Ectodermal cell (in vitro differentiated cells): ENCODE results near the gene RAP1GAP.
"Not testable (repeated sequence)": the region's sequence is repeated elsewhere in the genome, so short reads cannot be mapped to it uniquely, and the experiment has no call there.

ENCODE experiments used
- H3K27ac ChIP-seq: 2 replicates; pipeline ENCODE4 v1.7.0; 2013; ENCODE audit warnings: mild to moderate bottlenecking, low read depth, low read length; ENCODE audit not compliant: insufficient read depth, poor library complexity, severe bottlenecking
- H3K27me3 ChIP-seq: 2 replicates; pipeline ENCODE4 v1.7.0; 2013; ENCODE audit warnings: mild to moderate bottlenecking, low read length; ENCODE audit not compliant: insufficient read depth, control insufficient read depth, poor library complexity, severe bottlenecking
- H3K36me3 ChIP-seq: one replicate; pipeline ENCODE4 v1.7.0; 2013; ENCODE audit warnings: low read length; ENCODE audit not compliant: control insufficient read depth, insufficient read depth
- H3K4me1 ChIP-seq: one replicate; pipeline ENCODE4 v1.7.0; 2013; ENCODE audit warnings: low read length; ENCODE audit not compliant: control insufficient read depth, insufficient read depth
- H3K4me3 ChIP-seq: 2 replicates; pipeline ENCODE4 v1.7.0; 2013; ENCODE audit warnings: low read depth, low read length, control low read depth; ENCODE audit not compliant: insufficient read depth
- H3K9me3 ChIP-seq: 2 replicates; pipeline ENCODE4 v1.7.0; 2013; ENCODE audit warnings: mild to moderate bottlenecking, low read length, moderate library complexity; ENCODE audit not compliant: control insufficient read depth
- WGBS, 2 experiments: methylation state at CpG; one replicate each; pipeline ENCODE4 v1.1.7; 2013; ENCODE audit warnings: missing lambda C conversion rate in 2 of 2; 5-methylcytosine and 5-hydroxymethylcytosine counted together

Gene RAP1GAP

DNA sequence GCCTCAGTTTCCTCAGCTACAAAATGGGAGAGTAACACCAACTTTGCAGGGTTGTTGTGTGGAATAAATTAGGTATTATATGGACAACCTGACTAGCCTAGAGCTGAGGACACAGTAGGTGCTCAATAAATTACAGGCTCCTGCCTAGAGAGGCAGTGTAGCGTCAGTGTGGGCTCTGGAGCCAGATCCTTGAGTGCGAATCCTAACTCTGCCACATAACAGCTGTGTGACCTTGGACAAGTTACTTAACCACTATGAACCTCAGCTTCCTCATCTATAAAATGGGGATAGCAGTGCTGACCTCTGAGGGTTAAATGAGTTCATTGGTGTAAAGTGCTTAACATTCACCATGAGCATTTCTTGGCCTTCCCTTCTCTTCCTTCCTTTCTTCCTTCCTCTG lies 33.1 kb downstream of the RAP1GAP start:
- Histone ChIP-seq H3K4me1 (peaks cover 14% of the 10 kb centered on the region), H3K4me3 (no peak overlapping the region), H3K9me3 (no peaks in the 10 kb centered on the region), H3K27ac (no peak overlapping the region), H3K27me3 (no peaks in the 10 kb centered on the region), H3K36me3 (no peaks in the 10 kb centered on the region)
- WGBS, 2 experiments, result 94 to 98% methylated on average over 2 of the region's 2 CpGs

DNA sequence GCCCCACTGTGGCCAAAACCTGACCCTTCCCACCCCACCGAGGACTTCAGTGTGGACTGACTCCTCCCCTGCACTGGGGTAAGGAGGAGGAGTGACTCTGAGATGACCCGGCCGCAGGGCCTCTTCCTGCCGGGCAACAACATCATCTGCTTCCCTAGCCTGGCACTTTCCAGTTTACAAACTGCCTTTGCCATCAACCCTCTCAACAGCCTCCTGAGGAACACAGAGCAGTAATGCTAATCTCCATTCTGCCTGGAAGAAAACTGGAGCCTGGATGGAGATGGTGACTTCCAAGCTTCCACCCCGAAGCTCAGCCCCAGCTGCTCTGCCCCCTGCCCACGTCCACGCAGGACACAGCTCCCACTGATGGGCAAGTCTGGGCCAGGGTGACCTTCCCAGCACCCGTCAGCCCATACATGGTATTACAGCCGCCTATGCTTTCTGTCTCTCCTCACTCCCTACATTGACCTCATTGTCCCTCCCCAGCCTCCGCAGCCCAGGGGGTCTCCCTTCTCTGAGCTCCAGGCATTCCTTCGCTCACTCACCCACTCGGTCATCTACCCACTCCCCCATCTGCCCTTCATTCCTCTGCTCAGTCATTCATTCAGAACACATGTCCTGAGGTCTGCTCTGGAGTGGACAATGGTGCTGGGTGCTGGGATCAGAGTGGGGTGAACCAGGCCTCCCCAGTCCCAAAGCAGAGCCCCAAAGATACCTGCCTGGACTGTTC lies 34.2 kb downstream of the RAP1GAP start:
- Histone ChIP-seq H3K9me3 (no peaks in the 10 kb centered on the region), H3K4me3 (no peak overlapping the region), H3K27ac (no peak overlapping the region), H3K36me3 (no peaks in the 10 kb centered on the region), H3K27me3 (no peaks in the 10 kb centered on the region), H3K4me1 (peaks cover 18% of the 10 kb centered on the region)
- 67 to 73% methylated on average over 12 of the region's 12 CpGs for WGBS, 2 experiments

DNA sequence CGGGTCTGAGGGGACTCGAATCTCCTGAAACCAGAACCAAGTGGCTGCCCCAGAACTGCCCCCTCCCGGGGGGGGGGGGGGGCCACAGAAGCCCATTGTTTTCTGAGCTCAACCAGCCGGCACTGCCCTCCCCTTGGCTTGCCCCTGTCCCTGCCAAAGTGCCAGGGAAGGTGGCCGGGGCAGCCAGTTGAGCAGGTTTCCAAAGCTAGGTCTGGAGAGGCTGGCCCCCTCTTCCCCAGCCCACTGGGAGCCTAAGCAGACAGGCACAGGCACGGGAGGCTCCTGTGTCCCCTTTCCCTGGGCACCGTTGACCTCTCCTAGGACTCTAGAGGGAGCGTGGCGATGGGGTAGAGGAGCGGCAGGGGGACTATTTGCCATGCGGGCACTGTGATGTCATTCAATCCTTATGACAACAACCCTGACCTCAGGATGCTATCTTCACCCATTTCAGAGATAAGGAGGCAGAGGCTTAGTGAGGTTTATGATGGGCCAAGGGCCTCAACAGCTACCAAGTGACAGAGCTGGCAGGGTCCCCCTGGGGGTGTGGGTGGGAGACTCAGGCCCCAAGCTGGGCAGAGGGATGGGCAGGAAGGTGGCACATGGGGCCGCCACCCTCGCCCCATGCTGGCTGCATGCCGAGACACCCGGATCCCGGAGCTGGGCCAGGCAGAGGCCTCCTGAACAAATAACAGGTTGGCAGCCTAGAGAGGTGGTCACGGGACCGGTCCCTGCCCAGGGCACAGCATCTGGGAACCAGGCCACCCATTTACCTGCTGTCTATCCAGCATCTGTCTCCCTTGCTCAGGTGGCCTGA lies 35.0 kb downstream of the RAP1GAP start:
- Histone ChIP-seq H3K36me3 (no peaks in the 10 kb centered on the region), H3K27me3 (no peaks in the 10 kb centered on the region), H3K4me1 (peaks cover 23% of the 10 kb centered on the region), H3K27ac (no peak overlapping the region), H3K9me3 (no peaks in the 10 kb centered on the region), H3K4me3 (no peak overlapping the region)
- 90 to 91% methylated on average over 18 of the region's 18 CpGs for WGBS, 2 experiments

DNA sequence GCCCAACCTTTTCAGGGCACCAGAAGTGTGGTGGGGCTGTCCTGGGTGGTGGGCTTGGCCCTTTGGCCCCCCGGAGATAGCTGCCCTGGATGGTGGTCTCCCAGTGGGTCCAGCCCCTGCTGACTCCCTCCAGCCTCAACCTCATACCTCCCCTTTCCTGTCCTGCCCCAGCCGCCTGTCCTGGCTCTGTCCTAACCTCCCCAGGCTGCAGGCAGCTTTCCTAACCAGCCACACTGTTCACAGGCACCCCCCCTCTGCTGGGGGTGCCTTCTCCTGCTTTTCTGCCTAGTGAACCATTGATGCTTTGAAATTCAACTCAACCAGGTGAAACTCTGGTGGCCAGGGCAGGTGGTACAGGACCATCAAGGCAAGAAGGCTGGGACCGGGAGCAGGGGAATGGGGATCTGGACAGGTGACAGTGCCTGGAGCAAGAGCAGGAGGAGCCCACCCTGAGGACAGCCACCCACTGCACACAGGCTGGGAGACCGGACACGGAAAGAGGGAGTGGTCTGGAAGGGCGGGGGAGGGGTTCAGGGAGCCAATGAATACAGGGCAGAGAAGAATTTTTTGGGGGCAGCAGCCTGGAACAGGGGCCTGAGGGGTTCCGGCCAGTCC lies 35.9 kb downstream of the RAP1GAP start:
- H3K9me3 ChIP-seq, result no peaks in the 10 kb centered on the region
- H3K27ac ChIP-seq, result no peak overlapping the region
- WGBS, 2 experiments, result 87 to 89% methylated on average over 7 of the region's 7 CpGs
- H3K36me3 ChIP-seq, result no peaks in the 10 kb centered on the region
- H3K4me1 ChIP-seq, result peaks cover 29% of the 10 kb centered on the region
- no peak overlapping the region for H3K4me3 ChIP-seq
- H3K27me3 ChIP-seq, result no peaks in the 10 kb centered on the region

DNA sequence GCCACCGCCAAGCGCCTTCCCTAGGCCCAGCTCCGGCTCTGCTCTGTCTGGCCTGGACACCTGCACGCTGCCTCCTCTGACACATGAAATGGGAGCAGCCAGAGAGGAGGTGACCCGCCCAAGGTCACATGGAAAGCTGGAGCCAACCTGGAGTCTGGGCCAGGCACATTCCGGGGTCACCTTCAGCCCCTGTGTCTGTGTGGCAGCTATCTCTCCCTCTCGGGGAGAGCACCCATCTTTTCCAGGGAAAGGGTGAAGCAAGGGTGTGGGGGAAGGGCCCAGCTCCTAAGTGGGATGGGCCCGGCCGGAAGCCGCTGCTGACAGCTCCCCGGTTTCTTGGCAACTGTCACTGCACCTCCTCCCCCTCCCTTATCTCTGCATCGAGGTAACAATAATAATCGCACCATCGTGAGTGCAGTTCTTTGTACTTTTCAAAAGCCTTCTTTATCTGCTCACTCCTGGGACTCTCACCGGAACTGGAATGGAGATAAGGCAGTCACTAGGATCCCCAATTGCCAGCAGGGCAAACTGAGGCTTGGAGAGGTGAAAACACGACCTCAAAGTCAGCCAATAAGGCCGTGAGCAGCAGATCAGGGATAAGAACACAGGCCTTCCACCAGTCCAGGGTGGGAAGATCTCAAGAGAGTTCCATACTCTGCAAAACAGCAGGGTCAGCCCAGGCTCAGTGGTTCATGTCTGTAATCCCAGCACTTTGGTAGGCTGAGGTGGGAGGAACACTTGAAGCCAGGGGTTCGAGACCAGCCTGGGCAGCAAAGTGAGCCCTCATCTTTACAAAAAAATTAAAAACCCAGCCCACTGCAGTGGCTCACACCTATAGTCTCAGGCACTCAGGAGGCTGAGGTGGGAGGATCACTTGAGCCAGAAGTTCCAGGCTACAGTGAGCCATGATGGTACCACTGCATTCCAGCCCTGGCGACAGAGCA lies 36.9 kb downstream of the RAP1GAP start:
- no peaks in the 10 kb centered on the region for H3K9me3 ChIP-seq
- no peak overlapping the region for H3K4me3 ChIP-seq
- no peaks in the 10 kb centered on the region for H3K36me3 ChIP-seq
- peaks cover 29% of the 10 kb centered on the region for H3K4me1 ChIP-seq
- 70 to 75% methylated on average over 19 of the region's 19 CpGs for WGBS, 2 experiments
- no peaks in the 10 kb centered on the region for H3K27me3 ChIP-seq
- H3K27ac ChIP-seq, result no peak overlapping the region

DNA sequence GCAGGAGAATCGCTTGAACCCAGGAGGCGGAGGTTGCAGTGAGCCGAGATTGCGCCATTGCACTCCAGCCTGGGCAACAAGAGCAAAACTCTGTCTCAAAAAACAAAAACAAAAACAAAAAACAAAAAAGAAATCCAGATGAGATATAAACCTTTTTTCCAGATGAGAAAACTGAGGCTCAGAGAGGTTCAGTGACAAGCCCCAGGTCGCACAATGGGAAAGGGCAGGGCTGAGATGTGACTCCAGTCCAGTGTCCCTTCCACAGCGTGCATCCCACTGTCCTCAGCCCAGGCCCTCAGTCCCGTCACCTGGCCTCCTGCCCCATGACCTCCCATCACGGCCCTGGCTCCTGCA lies 37.6 kb downstream of the RAP1GAP start:
- peaks cover 29% of the 10 kb centered on the region for H3K4me1 ChIP-seq
- not testable (repeated sequence) for H3K27ac ChIP-seq, H3K9me3 ChIP-seq, H3K36me3 ChIP-seq, H3K27me3 ChIP-seq, H3K4me3 ChIP-seq
- WGBS, 2 experiments, result 88 to 94% methylated on average over 6 to 8 of the region's 8 CpGs

DNA sequence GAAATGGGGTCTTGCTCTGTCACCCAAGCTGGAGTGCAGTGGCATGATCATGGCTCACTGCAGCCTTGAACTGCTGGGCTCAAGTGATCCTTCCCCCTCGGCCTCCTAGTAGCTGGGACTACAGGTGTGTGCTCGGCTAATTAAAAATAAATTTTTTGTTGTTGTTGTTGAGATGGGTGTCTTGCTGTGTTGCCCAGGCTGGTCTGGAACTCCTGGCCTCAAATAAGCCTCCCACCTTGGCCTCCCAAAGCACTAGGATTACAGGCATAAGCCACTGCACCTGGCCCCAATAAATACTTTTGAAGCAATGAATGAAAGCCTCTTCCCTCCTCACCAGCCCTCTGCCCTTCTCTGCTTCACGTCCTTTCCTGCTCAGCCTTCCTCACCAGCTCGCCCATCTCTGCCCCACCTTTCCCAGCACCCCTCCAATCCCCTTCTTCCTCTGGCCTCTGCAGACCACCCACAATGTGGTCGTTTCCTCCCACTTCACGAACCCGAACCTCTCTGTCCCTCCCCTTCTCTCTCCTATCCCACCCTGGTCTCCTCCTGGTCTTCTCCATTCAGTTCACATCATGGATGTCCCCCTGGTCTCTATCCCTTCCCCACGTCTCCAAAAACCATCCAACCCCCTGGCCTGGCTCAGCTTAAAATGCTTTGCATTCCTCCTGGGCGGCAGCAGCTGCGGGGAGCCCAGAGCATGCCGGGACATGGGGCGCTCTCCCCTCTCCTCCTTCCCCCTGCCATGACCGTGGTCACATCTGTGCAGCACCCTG lies 38.4 kb downstream of the RAP1GAP start:
- Histone ChIP-seq H3K36me3 (no peaks in the 10 kb centered on the region), H3K27me3 (no peaks in the 10 kb centered on the region), H3K27ac (no peak overlapping the region), H3K4me1 (peaks cover 29% of the 10 kb centered on the region), H3K4me3 (no peak overlapping the region), H3K9me3 (no peaks in the 10 kb centered on the region)
- WGBS, 2 experiments, result 39 to 41% methylated on average over 13 of the region's 13 CpGs

DNA sequence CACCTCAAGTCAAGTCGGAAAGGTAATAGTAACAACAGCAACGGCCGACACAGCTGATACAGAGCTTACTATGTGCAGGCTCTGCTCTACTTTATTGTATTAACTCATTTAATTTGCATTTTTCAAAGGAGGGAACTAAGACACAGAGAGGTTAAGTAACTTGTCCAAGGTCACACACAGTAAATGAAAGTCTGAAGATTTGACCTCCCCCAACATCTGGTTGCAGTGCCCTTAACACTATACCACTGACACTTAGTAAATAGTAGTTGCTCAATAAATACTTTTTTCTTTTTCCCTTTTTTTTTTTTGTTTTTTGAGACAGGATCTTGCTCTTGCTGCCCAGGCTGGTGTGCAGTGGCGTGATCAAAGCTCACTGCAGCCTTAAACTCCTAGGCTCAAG lies 39.2 kb downstream of the RAP1GAP start:
- no peak overlapping the region for H3K4me3 ChIP-seq
- H3K9me3 ChIP-seq, result no peaks in the 10 kb centered on the region
- peaks cover 29% of the 10 kb centered on the region for H3K4me1 ChIP-seq
- H3K36me3 ChIP-seq, result no peaks in the 10 kb centered on the region
- no peak overlapping the region for H3K27ac ChIP-seq
- no peaks in the 10 kb centered on the region for H3K27me3 ChIP-seq
- 92 to 94% methylated on average over 4 of the region's 4 CpGs for WGBS, 2 experiments

DNA sequence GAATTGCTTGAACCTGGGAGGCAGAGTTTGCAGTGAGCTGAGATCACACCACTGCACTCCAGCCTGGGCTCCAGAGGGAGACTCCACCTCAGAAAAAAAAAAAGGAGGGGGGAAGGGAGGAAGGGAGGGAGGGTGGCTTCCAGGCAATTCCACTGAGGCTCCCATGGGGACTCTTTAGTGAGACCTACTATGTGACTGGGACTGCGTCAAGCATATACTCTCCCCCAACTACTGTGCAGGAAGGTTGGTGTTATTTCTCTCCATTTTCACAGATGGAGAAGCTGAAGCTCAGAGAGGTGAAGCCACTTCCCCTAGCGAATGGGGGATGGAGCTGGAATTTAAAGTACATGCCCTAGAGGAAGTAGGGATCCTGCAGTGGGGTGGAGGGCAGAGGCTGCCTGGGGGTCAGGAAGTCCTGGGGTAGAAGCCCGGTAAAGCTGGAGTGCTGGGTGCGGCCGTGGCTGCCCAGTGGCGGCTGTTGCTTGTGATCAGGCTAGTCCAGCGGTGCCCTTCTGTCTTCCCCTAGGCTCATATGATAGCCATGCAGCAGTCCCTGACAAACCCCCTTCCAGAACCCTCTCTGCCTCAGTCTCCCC lies 40.3 kb downstream of the RAP1GAP start:
- no peaks in the 10 kb centered on the region for H3K9me3 ChIP-seq
- 73 to 75% methylated on average over 7 of the region's 7 CpGs for WGBS, 2 experiments
- H3K27me3 ChIP-seq, result no peaks in the 10 kb centered on the region
- H3K4me1 ChIP-seq, result peaks cover 29% of the 10 kb centered on the region
- H3K36me3 ChIP-seq, result no peaks in the 10 kb centered on the region
- H3K27ac ChIP-seq, result no peak overlapping the region
- H3K4me3 ChIP-seq, result no peak overlapping the region
